ENCODE measurements around the gene GMPR2. TPM values are rescaled to one million over a fixed set of nuclear protein-coding genes. Genes with fewer than 3 reads are reported as not detected.

The GMPR2 gene
- total and polyA plus RNA-seq, 2 experiments from 2014 or later: 60.6 to 70.6 TPM

GRCh38 chr14:24263848-24264247 lies 31.1 kb downstream of the GMPR2 start:
- Histone ChIP-seq H3K27me3 (ENCODE audit: insufficient read depth) (no peaks in the 10 kb centered on the region), H3K27ac (ENCODE audit: low read depth) (no peak overlapping the region), H3K4me1 (ENCODE audit: insufficient read depth) (no peaks in the 10 kb centered on the region), H3K36me3 (ENCODE audit: insufficient read depth) (no peaks in the 10 kb centered on the region), H3K4me3 (no peak overlapping the region), H3K79me2 (replicated peaks; ENCODE audit: insufficient read depth) (no peaks in the 10 kb centered on the region), H3K9me2 (ENCODE audit: insufficient read depth) (no peaks in the 10 kb centered on the region), H2AFZ (no peak overlapping the region), H3F3A (replicated peaks; ENCODE audit: low read depth) (no peaks in the 10 kb centered on the region), H4K20me1 (replicated peaks; ENCODE audit: insufficient read depth) (no peaks in the 10 kb centered on the region), H3K4me2 (no peak overlapping the region)
- H3K27ac Mint-ChIP-seq: no peak overlapping the region
- ATAC-seq (no peak), DNase-seq (ENCODE audit: low spot score) (no peak)
- no peak overlapping the region for H3K4me3 Mint-ChIP-seq
- peaks cover 6% of the 10 kb centered on the region; the same call in 2 of the 3 replicates for H3K36me3 Mint-ChIP-seq (ENCODE audit: low read depth)
- H3K27me3 Mint-ChIP-seq (ENCODE audit: insufficient read depth, low read depth, poor library complexity): peaks cover 11% of the 10 kb centered on the region
- TF ChIP-seq REST (IDR thresholded peaks at IDR 0.05; ENCODE audit: unreplicated experiment) (no peak), CREB1 (CRISPR knock-in tag; IDR thresholded peaks at IDR 0.05; ENCODE audit: low read depth) (no peak)
- no peaks in the 10 kb centered on the region for H3K9me3 Mint-ChIP-seq
- peaks cover 6% of the 10 kb centered on the region for H3K4me1 Mint-ChIP-seq

DNA sequence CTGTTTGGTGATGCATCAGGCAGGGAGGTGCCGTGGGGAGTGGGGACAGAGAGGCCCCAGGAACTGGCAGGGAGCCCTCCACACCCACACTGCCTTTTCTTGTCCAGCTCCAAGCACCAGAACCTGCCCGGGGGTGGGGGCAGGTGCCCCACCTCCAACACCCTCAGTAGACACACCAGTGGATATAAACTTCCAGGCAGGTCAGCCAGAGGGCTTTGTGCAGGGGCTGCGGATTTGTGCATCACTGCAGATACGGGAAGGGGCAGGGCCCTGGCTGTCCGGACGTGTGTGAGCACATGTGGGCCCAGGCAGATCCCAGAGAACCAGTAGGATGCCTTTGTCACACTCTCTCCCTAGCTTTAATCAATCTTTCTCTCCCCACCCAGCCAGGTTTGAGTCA lies 31.6 kb downstream of the GMPR2 start:
- H3K79me2 ChIP-seq (replicated peaks; ENCODE audit: insufficient read depth): no peaks in the 10 kb centered on the region
- Mint-ChIP-seq H3K9me3 (no peaks in the 10 kb centered on the region), H3K4me3 (no peak overlapping the region), H3K4me1 (peaks cover 3% of the 10 kb centered on the region; the same call in 1 of the 3 replicates), H3K36me3 (ENCODE audit: low read depth) (peaks cover 6% of the 10 kb centered on the region; the same call in 2 of the 3 replicates), H3K27ac (no peak overlapping the region), H3K27me3 (ENCODE audit: insufficient read depth, low read depth, poor library complexity) (peaks cover 10% of the 10 kb centered on the region)
- no peaks in the 10 kb centered on the region for H4K20me1 ChIP-seq (replicated peaks; ENCODE audit: insufficient read depth)
- H3K4me2 ChIP-seq: no peak overlapping the region
- no peak overlapping the region for H3K4me3 ChIP-seq
- H2AFZ ChIP-seq: no peak overlapping the region
- no peaks in the 10 kb centered on the region for H3K4me1 ChIP-seq (ENCODE audit: insufficient read depth)
- DNase-seq (ENCODE audit: low spot score) (no peak), ATAC-seq (no peak)
- no peaks in the 10 kb centered on the region for H3K36me3 ChIP-seq (ENCODE audit: insufficient read depth)
- no peak overlapping the region for H3K27ac ChIP-seq (ENCODE audit: low read depth)
- no peaks in the 10 kb centered on the region for H3K9me2 ChIP-seq (ENCODE audit: insufficient read depth)
- H3K27me3 ChIP-seq (ENCODE audit: insufficient read depth): no peaks in the 10 kb centered on the region
- H3F3A ChIP-seq (replicated peaks; ENCODE audit: low read depth): no peaks in the 10 kb centered on the region
- TF ChIP-seq ZNF331 (CRISPR knock-in tag; IDR thresholded peaks at IDR 0.05; ENCODE audit: low read depth) (no peak), STAT1 (IDR thresholded peaks at IDR 0.05; ENCODE audit: unreplicated experiment) (no peak), EZH2phosphoT487 (IDR thresholded peaks at IDR 0.05; ENCODE audit: unreplicated experiment) (no peak), ZNF114 (CRISPR knock-in tag; IDR thresholded peaks at IDR 0.05) (no peak), POLR2AphosphoS5 (IDR thresholded peaks at IDR 0.05; ENCODE audit: low read depth) (no peak), EZH2 (IDR thresholded peaks at IDR 0.05; ENCODE audit: low read depth, unreplicated experiment) (no peak), CREB1 (CRISPR knock-in tag; IDR thresholded peaks at IDR 0.05; ENCODE audit: low read depth) (no peak), REST (IDR thresholded peaks at IDR 0.05; ENCODE audit: unreplicated experiment) (no peak), JUNB (IDR thresholded peaks at IDR 0.05; ENCODE audit: unreplicated experiment) (no peak), ETS1 (IDR thresholded peaks at IDR 0.05) (no peak), NANOG (IDR thresholded peaks at IDR 0.05; ENCODE audit: borderline replicate concordance) (no peak), CTCF (conservative IDR thresholded peaks at IDR 0.05; ENCODE audit: low read depth in 2 of 2) (no peak)
